ENCODE results near the gene BCAS1.

DNA sequence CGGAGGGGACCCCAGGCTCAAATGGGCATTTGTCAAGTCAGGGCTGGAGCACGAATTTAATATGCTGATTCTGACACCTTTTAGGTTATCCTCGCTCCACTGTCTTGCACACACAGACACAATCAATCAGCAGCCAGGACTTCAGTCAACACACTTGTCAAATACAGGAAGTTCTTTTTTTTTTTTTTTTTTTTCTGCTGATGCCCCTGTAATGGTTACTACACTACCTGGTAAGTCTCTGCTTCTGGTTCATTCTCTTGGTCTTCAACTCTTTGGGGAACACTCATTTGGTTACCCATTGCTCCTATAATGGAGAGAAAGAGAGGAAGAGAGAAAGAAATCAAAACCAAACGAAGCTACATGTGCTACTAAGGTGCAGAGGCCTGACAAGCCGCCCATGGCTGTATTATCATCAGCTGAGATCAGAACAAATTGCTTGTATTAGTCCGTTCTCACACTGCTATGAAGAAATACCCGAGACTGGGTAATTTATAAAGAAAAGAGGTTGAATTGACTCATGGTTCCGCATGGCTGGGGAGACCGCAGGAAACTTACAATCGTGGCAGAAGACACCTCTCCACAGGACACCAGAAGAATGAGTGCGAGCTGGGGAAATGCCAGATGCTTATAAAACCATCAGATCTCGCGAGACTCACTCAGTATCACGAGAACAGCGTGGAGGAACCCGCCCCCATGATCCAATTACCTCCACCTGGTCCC, 11.8 kb downstream of the BCAS1 start:
- no peak for TF ChIP-seq ZNF274 (IDR thresholded peaks at IDR 0.05; ENCODE audit: low read depth, low read length)
- TF ChIP-seq SUZ12 (IDR thresholded peaks at IDR 0.05; ENCODE audit: extremely low read depth, insufficient read depth, insufficient read length) = no peak
- no peak for TF ChIP-seq YY1 (IDR thresholded peaks at IDR 0.05; ENCODE audit: insufficient read depth, insufficient read length)

Measured in NT2/D1 (cell line).